SK-N-SH (cell line): ENCODE measurements around the gene RPE. TPM values are rescaled to one million over a fixed set of nuclear protein-coding genes. Genes with fewer than 3 reads are reported as not detected.

Source experiments
- CTCF ChIA-PET: fragments of 300-600, 350-600 bp; formaldehyde crosslinking; extraction: SDS; loops from one replicate; lab custom pipeline; 2021; lab: Yijun Ruan, JAX
- POLR2A ChIA-PET: fragments of 350-600 bp; sonication (Branson Sonifier 250); formaldehyde crosslinking; extraction: SDS; loops from one replicate; lab custom pipeline; 2020; ENCODE audit warnings: antibody characterized with exemption, inconsistent platforms; lab: Yijun Ruan, JAX
- DNase-seq: peaks from one replicate; pipeline ENCODE4 v3.0.0; 2012
- H2AFZ ChIP-seq: fragments of 200-600 bp; sonication (generic); 2 replicates; pipeline ENCODE4 v1.8.1; 2016; ENCODE audit warnings: antibody characterized with exemption, mild to moderate bottlenecking, low read depth
- H3F3A ChIP-seq: fragments of 200-600 bp; sonication (generic); replicated peaks from 2 replicates; pipeline ENCODE3; 2016; ENCODE audit warnings: antibody characterized with exemption, mild to moderate bottlenecking; ENCODE audit not compliant: insufficient read depth
- H3K27ac ChIP-seq, 2 experiments: fragments of 200-500 bp in 1 of 2; fragments of 200-600 bp in 1 of 2; sonication (Bioruptor generic) in 1 of 2; sonication (generic), shearing (Covaris generic) in 1 of 2; 2 replicates each; pipeline versions ENCODE4 v1.5.1 to v1.6.1; 2014 to 2016; ENCODE audit warnings: low read depth in 2 of 2, inconsistent platforms in 1 of 2, low read length in 1 of 2, mild to moderate bottlenecking in 1 of 2, mixed read lengths in 1 of 2
- H3K27me3 ChIP-seq: fragments of 200-600 bp; sonication (generic), shearing (Covaris generic); 2 replicates; pipeline ENCODE4 v1.6.1; 2016; ENCODE audit warnings: mixed run types; ENCODE audit not compliant: insufficient read depth
- H3K36me3 ChIP-seq, 2 experiments: fragments of 200-500 bp in 1 of 2; fragments of 200-600 bp in 1 of 2; sonication (Bioruptor generic) in 1 of 2; sonication (generic) in 1 of 2; replicated peaks in 1 of 2; 2 replicates each; pipeline versions ENCODE3 to v1.5.1; 2014 to 2016; ENCODE audit warnings: low read length in 1 of 2, mild to moderate bottlenecking in 1 of 2; ENCODE audit not compliant: insufficient read depth in 2 of 2, control insufficient read depth in 1 of 2
- H3K4me1 ChIP-seq, 2 experiments: fragments of 200-500 bp in 1 of 2; fragments of 200-600 bp in 1 of 2; sonication (Bioruptor generic) in 1 of 2; sonication (generic), shearing (Covaris generic) in 1 of 2; 2 replicates each; pipeline versions ENCODE4 v1.5.1 to v1.6.1; 2014 to 2016; ENCODE audit warnings: low read depth in 1 of 2, low read length in 1 of 2, mixed run types in 1 of 2; ENCODE audit not compliant: insufficient read depth in 2 of 2, control insufficient read depth in 1 of 2
- H3K4me2 ChIP-seq: fragments of 200-600 bp; sonication (generic), shearing (Covaris generic); 2 replicates; pipeline ENCODE4 v1.6.1; 2017; ENCODE audit warnings: mixed run types
- H3K4me3 ChIP-seq, 2 experiments: fragments of 200-500 bp in 1 of 2; fragments of 200-600 bp in 1 of 2; sonication (Bioruptor generic) in 1 of 2; sonication (generic), shearing (Covaris generic) in 1 of 2; 2 replicates each; pipeline versions ENCODE4 v1.5.1 to v1.8.1; 2014 to 2016; ENCODE audit warnings: low read depth in 2 of 2, inconsistent platforms in 1 of 2, low read length in 1 of 2, mild to moderate bottlenecking in 1 of 2, mixed read lengths in 1 of 2, moderate library complexity in 1 of 2
- H3K79me2 ChIP-seq: fragments of 200-600 bp; sonication (generic); 2 replicates; pipeline ENCODE4 v1.8.1; 2017; ENCODE audit warnings: mild to moderate bottlenecking; ENCODE audit not compliant: insufficient read depth
- H3K9ac ChIP-seq: fragments of 200-600 bp; sonication (generic); 2 replicates; pipeline ENCODE4 v1.6.1; 2017; ENCODE audit warnings: mixed run types
- H3K9me2 ChIP-seq: fragments of 200-600 bp; sonication (generic); 2 replicates; pipeline ENCODE4 v1.6.1; 2017; ENCODE audit warnings: mixed run types
- H3K9me3 ChIP-seq: fragments of 200-600 bp; sonication (generic); 2 replicates; pipeline ENCODE4 v1.6.1; 2017; ENCODE audit warnings: mixed run types, mild to moderate bottlenecking, moderate library complexity
- H4K20me1 ChIP-seq: fragments of 200-600 bp; sonication (generic); 2 replicates; pipeline ENCODE4 v1.6.1; 2017; ENCODE audit warnings: mild to moderate bottlenecking, mixed run types; ENCODE audit not compliant: insufficient read depth
- CHD2 ChIP-seq: fragments of 150-350 bp; IDR thresholded peaks from 2 replicates; pipeline ENCODE4 v1.6.1; 2018; ENCODE audit warnings: low read length; ENCODE audit not compliant: partially characterized antibody
- EP300 ChIP-seq, 2 experiments: IDR thresholded peaks; 2 replicates each; pipeline versions ENCODE4 v1.4.0 to v1.6.1; 2012; ENCODE audit warnings: borderline replicate concordance in 1 of 2, low read depth in 1 of 2, low read length in 1 of 2
- FOXJ3 ChIP-seq: sonication (generic); formaldehyde crosslinking; IDR thresholded peaks from 2 replicates; pipeline ENCODE4 v1.5.1; 2020; ENCODE audit warnings: mild to moderate bottlenecking, missing genetic modification reagents
- PBX3 ChIP-seq: IDR thresholded peaks from 2 replicates; pipeline ENCODE4; 2012
- POLR2AphosphoS5 ChIP-seq: IDR thresholded peaks from 2 replicates; pipeline ENCODE4 v1.6.1; 2012; ENCODE audit warnings: low read depth, low read length
- RCOR1 ChIP-seq: fragments of 150-350 bp; IDR thresholded peaks from 2 replicates; pipeline ENCODE4 v1.6.1; 2017; ENCODE audit warnings: antibody characterized with exemption, low read length
- TCF12 ChIP-seq: IDR thresholded peaks from 2 replicates; pipeline ENCODE4 v1.4.0; 2012
- USF2 ChIP-seq: fragments of 150-350 bp; IDR thresholded peaks from 2 replicates; pipeline ENCODE4 v1.6.1; 2017; ENCODE audit warnings: antibody characterized with exemption, low read length, low read depth, borderline replicate concordance
- WGBS: methylation state at CpG from one replicate; pipeline ENCODE4 v1.1.6; 2017; ENCODE audit warnings: low lambda C conversion rate; 5-methylcytosine and 5-hydroxymethylcytosine counted together
- polyA plus RNA-seq, 3 experiments: library from polyadenylated mRNA; depleted of rRNA; stranded (reverse); fragments of >200 nt; gene quantifications; 2 replicates each; pipeline ENCODE4 v1.2.3, GENCODE V29; 2012
- TF ChIP-seq, protein P1 (sequence below): fragments of 150-350 bp; IDR thresholded peaks from 2 replicates; pipeline ENCODE4 v1.6.1; 2016; ENCODE audit warnings: mild to moderate bottlenecking, low read depth, low read length
- TF ChIP-seq, protein P2 (sequence below): fragments of 200-600 bp; sonication (generic); IDR thresholded peaks from 2 replicates; pipeline ENCODE4 v1.6.1; 2017; ENCODE audit warnings: antibody characterized with exemption, mild to moderate bottlenecking, moderate library complexity

Gene RPE
- polyA plus RNA-seq, 1 of the 3 experiments (the other 2 are of a cell fraction), result 62.9 TPM

DNA sequence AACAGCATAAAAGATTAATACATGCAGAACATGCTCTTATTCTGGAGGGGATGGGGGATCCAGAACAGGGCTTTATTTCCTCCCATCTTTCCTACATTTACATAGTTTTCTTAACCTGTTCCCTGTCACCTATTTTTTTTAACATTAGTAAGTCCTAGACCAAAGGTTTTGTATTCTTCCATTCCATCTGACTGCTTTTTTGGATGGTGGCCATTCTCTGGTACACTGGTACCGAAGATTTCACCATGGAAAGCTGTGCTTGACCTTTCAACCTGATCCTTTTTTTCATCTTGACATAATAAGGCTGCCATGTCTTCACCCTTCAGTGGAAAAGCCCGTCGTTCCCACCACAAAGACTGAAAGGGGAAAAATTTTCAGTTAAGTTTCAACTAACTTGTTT is 20.4 kb downstream of the RPE start:
- H3K4me2 ChIP-seq, result no peak overlapping the region

More for the DNA sequence above, 20.4 kb downstream of the RPE start:
- Histone ChIP-seq H2AFZ (no peak overlapping the region), H3F3A (no peaks in the 10 kb centered on the region), H3K79me2 (no peaks in the 10 kb centered on the region), H3K27me3 (no peaks in the 10 kb centered on the region), H3K9ac (no peak overlapping the region), H3K36me3 (peaks cover 76 to 83% of the 10 kb centered on the region in 2 experiments), H4K20me1 (no peaks in the 10 kb centered on the region), H3K27ac (no peak overlapping the region), H3K4me3 (no peak overlapping the region), H3K9me2 (no peaks in the 10 kb centered on the region), H3K4me1 (no peaks in the 10 kb centered on the region), H3K9me3 (no peaks in the 10 kb centered on the region)
- 97% methylated on average over 3 of the region's 3 CpGs for WGBS
- ChIA-PET CTCF (no interaction called here), POLR2A (no interaction called here)
- TF ChIP-seq EP300 (IDR thresholded peaks at IDR 0.05; ENCODE audit: borderline replicate concordance in 1 of 2, low read depth in 1 of 2, low read length in 1 of 2), result no peak
- no peak for TF ChIP-seq PBX3
- TF ChIP-seq CHD2, result no peak
- TF ChIP-seq POLR2AphosphoS5, result no peak
- no peak for TF ChIP-seq TCF12
- no peak for TF ChIP-seq FOXJ3 (CRISPR knock-in tag)
- TF ChIP-seq, protein P1, sequence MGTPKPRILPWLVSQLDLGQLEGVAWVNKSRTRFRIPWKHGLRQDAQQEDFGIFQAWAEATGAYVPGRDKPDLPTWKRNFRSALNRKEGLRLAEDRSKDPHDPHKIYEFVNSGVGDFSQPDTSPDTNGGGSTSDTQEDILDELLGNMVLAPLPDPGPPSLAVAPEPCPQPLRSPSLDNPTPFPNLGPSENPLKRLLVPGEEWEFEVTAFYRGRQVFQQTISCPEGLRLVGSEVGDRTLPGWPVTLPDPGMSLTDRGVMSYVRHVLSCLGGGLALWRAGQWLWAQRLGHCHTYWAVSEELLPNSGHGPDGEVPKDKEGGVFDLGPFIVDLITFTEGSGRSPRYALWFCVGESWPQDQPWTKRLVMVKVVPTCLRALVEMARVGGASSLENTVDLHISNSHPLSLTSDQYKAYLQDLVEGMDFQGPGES, result no peak
- no peak for TF ChIP-seq RCOR1
- TF ChIP-seq USF2, result no peak
- TF ChIP-seq, protein P2, sequence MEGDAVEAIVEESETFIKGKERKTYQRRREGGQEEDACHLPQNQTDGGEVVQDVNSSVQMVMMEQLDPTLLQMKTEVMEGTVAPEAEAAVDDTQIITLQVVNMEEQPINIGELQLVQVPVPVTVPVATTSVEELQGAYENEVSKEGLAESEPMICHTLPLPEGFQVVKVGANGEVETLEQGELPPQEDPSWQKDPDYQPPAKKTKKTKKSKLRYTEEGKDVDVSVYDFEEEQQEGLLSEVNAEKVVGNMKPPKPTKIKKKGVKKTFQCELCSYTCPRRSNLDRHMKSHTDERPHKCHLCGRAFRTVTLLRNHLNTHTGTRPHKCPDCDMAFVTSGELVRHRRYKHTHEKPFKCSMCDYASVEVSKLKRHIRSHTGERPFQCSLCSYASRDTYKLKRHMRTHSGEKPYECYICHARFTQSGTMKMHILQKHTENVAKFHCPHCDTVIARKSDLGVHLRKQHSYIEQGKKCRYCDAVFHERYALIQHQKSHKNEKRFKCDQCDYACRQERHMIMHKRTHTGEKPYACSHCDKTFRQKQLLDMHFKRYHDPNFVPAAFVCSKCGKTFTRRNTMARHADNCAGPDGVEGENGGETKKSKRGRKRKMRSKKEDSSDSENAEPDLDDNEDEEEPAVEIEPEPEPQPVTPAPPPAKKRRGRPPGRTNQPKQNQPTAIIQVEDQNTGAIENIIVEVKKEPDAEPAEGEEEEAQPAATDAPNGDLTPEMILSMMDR, result no peak
- no peak for DNase-seq
